HEK293T (cell line): Measurements from ENCODE around the gene TCERG1L.
"Not testable (repeated sequence)": the region's sequence is repeated elsewhere in the genome, so short reads cannot be mapped to it uniquely, and the experiment has no call there.

Experiments used
- CTCF ChIA-PET: fragments of 350-600 bp; formaldehyde crosslinking; extraction: SDS; loops from one replicate; lab custom pipeline; 2021; ENCODE audit warnings: antibody characterized with exemption, inconsistent platforms; lab: Yijun Ruan, JAX
- POLR2A ChIA-PET: fragments of 350-600 bp; formaldehyde crosslinking; extraction: SDS; loops from one replicate; lab custom pipeline; 2020; ENCODE audit warnings: antibody characterized with exemption, inconsistent platforms; lab: Yijun Ruan, JAX
- DNase-seq: peaks from one replicate; pipeline ENCODE4 v3.0.0; 2012; ENCODE audit warnings: mixed read lengths; ENCODE audit errors: extremely low spot score
- ARNT ChIP-seq: fragments of 450-650 bp; IDR thresholded peaks from 2 replicates; pipeline ENCODE4 v1.6.1; 2017; ENCODE audit warnings: mild to moderate bottlenecking
- BHLHE40 ChIP-seq: fragments of 450-650 bp; IDR thresholded peaks from 2 replicates; pipeline ENCODE4 v1.6.1; 2016; ENCODE audit warnings: mild to moderate bottlenecking, moderate library complexity, borderline replicate concordance
- CTBP1 ChIP-seq: fragments of 450-650 bp; IDR thresholded peaks from 2 replicates; pipeline ENCODE4 v1.6.1; 2016; ENCODE audit warnings: borderline replicate concordance
- ELF4 ChIP-seq: fragments of 450-650 bp; IDR thresholded peaks from 2 replicates; pipeline ENCODE4 v1.6.1; 2017; ENCODE audit warnings: antibody characterized with exemption
- FOXA1 ChIP-seq: fragments of 450-650 bp; IDR thresholded peaks from 2 replicates; pipeline ENCODE4 v1.6.1; 2016; ENCODE audit warnings: mild to moderate bottlenecking
- FOXK2 ChIP-seq: fragments of 450-650 bp; IDR thresholded peaks from 2 replicates; pipeline ENCODE4 v1.6.1; 2016; ENCODE audit warnings: mild to moderate bottlenecking
- FOXM1 ChIP-seq: fragments of 450-650 bp; IDR thresholded peaks from 2 replicates; pipeline ENCODE4 v1.6.1; 2017; ENCODE audit warnings: mild to moderate bottlenecking, borderline replicate concordance
- HDGF ChIP-seq: fragments of 450-650 bp; IDR thresholded peaks from 2 replicates; pipeline ENCODE4 v1.6.1; 2017; ENCODE audit warnings: antibody characterized with exemption, borderline replicate concordance
- L3MBTL2 ChIP-seq: fragments of 450-650 bp; conservative IDR thresholded peaks from 2 replicates; pipeline ENCODE4 v1.6.1; 2016; ENCODE audit warnings: mild to moderate bottlenecking
- LEF1 ChIP-seq: fragments of 450-650 bp; IDR thresholded peaks from 2 replicates; pipeline ENCODE4 v1.6.1; 2017; ENCODE audit warnings: mild to moderate bottlenecking, borderline replicate concordance
- NFRKB ChIP-seq: fragments of 450-650 bp; IDR thresholded peaks from 2 replicates; pipeline ENCODE4 v1.6.1; 2016; ENCODE audit warnings: mild to moderate bottlenecking, moderate library complexity
- SP1 ChIP-seq: fragments of 450-650 bp; IDR thresholded peaks from 2 replicates; pipeline ENCODE4 v1.6.1; 2017
- SUZ12 ChIP-seq: fragments of 450-650 bp; IDR thresholded peaks from 2 replicates; pipeline ENCODE4 v1.6.1; 2016; ENCODE audit warnings: mild to moderate bottlenecking
- TARDBP ChIP-seq: fragments of 450-650 bp; IDR thresholded peaks from 2 replicates; pipeline ENCODE4 v1.6.1; 2016
- ZNF384 ChIP-seq: fragments of 450-650 bp; IDR thresholded peaks from 2 replicates; pipeline ENCODE4 v1.6.1; 2016
- TF ChIP-seq, protein P1 (sequence below): fragments of 450-650 bp; IDR thresholded peaks from 2 replicates; pipeline ENCODE4 v1.6.1; 2016

TCERG1L gene

DNA sequence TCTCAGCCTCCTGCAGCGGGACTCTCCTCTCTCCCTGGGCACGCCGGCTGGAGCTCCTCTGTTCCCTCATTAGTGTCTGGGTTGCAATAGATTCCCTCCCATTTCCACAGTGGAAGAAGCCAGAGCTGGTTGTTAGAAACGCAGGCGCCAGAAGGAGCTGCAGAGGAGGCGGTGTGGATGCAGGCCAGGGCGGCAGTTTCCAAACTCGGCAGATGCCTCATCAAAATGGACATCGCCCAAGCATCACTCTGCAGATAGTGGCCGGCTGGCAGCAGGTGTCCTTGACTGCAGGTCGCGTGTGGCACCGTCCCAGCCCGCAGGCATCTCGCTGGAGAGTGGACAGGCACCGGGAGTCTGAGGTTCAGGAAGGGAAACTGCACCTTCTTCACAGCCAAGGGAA lies 201.8 kb downstream of the TCERG1L start:
- no peak for TF ChIP-seq SP1
- TF ChIP-seq NFRKB: no peak
- no peak for TF ChIP-seq ELF4
- TF ChIP-seq ZNF384: no peak
- TF ChIP-seq FOXM1: no peak
- TF ChIP-seq SUZ12: no peak
- TF ChIP-seq FOXK2: no peak
- no peak for TF ChIP-seq ARNT
- TF ChIP-seq L3MBTL2: no peak
- no peak for TF ChIP-seq FOXA1
- TF ChIP-seq LEF1: no peak
- no peak for TF ChIP-seq HDGF
- no peak for TF ChIP-seq TARDBP
- no peak for TF ChIP-seq CTBP1
- TF ChIP-seq, protein P1, sequence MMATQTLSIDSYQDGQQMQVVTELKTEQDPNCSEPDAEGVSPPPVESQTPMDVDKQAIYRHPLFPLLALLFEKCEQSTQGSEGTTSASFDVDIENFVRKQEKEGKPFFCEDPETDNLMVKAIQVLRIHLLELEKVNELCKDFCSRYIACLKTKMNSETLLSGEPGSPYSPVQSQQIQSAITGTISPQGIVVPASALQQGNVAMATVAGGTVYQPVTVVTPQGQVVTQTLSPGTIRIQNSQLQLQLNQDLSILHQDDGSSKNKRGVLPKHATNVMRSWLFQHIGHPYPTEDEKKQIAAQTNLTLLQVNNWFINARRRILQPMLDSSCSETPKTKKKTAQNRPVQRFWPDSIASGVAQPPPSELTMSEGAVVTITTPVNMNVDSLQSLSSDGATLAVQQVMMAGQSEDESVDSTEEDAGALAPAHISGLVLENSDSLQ: no peak
- TF ChIP-seq BHLHE40: no peak
- CTCF ChIA-PET: no interaction called here
- POLR2A ChIA-PET: no interaction called here
- no peak for DNase-seq

GRCh38 chr10:131109291-131109690 lies 202.2 kb downstream of the TCERG1L start:
- POLR2A ChIA-PET: no interaction called here
- CTCF ChIA-PET: no interaction called here
- no peak for TF ChIP-seq FOXK2
- no peak for TF ChIP-seq TARDBP
- no peak for TF ChIP-seq SP1
- TF ChIP-seq ARNT: no peak
- TF ChIP-seq ZNF384: no peak
- TF ChIP-seq BHLHE40: no peak
- TF ChIP-seq, protein P1: no peak
- TF ChIP-seq FOXA1: no peak
- DNase-seq: no peak

- no peak for DNase-seq
- TF ChIP-seq FOXA1 (no peak), BHLHE40 (no peak), SUZ12 (no peak), NFRKB (no peak), ZNF384 (no peak), LEF1 (no peak), L3MBTL2 (no peak), FOXM1 (no peak), FOXK2 (no peak), HDGF (no peak), TARDBP (no peak), ARNT (no peak), SP1 (no peak), CTBP1 (no peak), ELF4 (no peak)
- TF ChIP-seq, protein P1: no peak
- ChIA-PET CTCF (no interaction called here), POLR2A (no interaction called here)
Observed at GRCh38 chr10:131107970-131108369, 203.6 kb downstream of the TCERG1L start.

DNA sequence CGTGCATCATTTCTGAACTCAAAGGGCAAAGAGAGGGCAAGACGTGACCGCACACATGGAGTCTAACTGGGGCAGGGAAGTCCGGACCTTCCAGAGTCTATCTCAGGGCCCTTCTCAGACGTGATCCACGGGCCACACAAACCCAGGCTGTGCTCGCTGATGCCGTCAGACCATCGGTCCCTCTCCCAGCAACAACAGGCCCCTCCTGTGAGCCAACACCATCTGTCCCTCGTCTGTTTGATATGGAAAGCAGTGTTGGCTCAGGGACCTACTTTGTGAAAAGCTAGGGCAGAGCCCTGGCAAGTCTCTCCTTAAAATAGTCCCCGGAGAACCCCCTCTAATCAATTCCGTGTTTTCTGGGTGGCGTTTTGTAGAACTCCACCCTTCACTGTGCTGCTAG lies 208.8 kb downstream of the TCERG1L start:
- POLR2A ChIA-PET: no interaction called here

GRCh38 chr10:131102147-131102546 lies 209.4 kb downstream of the TCERG1L start:
- CTCF ChIA-PET: no interaction called here

More for the DNA sequence above, 208.8 kb downstream of the TCERG1L start:
- TF ChIP-seq ELF4 (no peak), FOXM1 (no peak), FOXK2 (no peak), NFRKB (no peak), TARDBP (no peak), FOXA1 (no peak), SUZ12 (no peak), BHLHE40 (no peak), HDGF (no peak), SP1 (no peak), ZNF384 (no peak), LEF1 (no peak), ARNT (no peak), L3MBTL2 (no peak), CTBP1 (no peak)
- TF ChIP-seq, protein P1: no peak
- CTCF ChIA-PET: no interaction called here
- no peak for DNase-seq

GRCh38 chr10:131100418-131101410 lies 210.8 kb downstream of the TCERG1L start:
- DNase-seq, POLR2A ChIA-PET, CTCF ChIA-PET: not testable (repeated sequence)

More at GRCh38 chr10:131102147-131102546, 209.4 kb downstream of the TCERG1L start:
- DNase-seq: no peak
- TF ChIP-seq SP1 (no peak), HDGF (no peak), ARNT (no peak), NFRKB (no peak), FOXA1 (no peak)
- TF ChIP-seq, protein P1: no peak
- POLR2A ChIA-PET: no interaction called here
